Trophoblast cell (in vitro differentiated cells and primary cell): ENCODE results near the gene EFCAB11.
A peak's percentile ranks its signal among the peaks of the same experiment; 100 is the strongest.
"Not testable (repeated sequence)": the region's sequence is repeated elsewhere in the genome, so short reads cannot be mapped to it uniquely, and the experiment has no call there.

Experiments
- DNase-seq, 2 donors: peaks; one replicate each; pipeline ENCODE4 v3.0.0-alpha.2; 2016
- H2AFZ ChIP-seq: 2 replicates; pipeline ENCODE4 v1.6.1; 2013; ENCODE audit warnings: low read length, moderate library complexity, mild to moderate bottlenecking; ENCODE audit not compliant: insufficient read depth, poor library complexity
- H2AK5ac ChIP-seq: 2 replicates; pipeline ENCODE4 v1.6.1; 2013; ENCODE audit warnings: mild to moderate bottlenecking, low read length
- H2BK120ac ChIP-seq: 2 replicates; pipeline ENCODE4 v1.6.1; 2013; ENCODE audit warnings: low read length, mild to moderate bottlenecking, moderate library complexity; ENCODE audit not compliant: insufficient read depth, poor library complexity
- H2BK12ac ChIP-seq: 2 replicates; pipeline ENCODE4 v1.6.1; 2013; ENCODE audit warnings: mild to moderate bottlenecking, low read length, moderate library complexity
- H2BK5ac ChIP-seq: 2 replicates; pipeline ENCODE4 v1.6.1; 2013; ENCODE audit warnings: low read length, low read depth, moderate library complexity, mild to moderate bottlenecking; ENCODE audit not compliant: poor library complexity
- H3K14ac ChIP-seq: 2 replicates; pipeline ENCODE4 v1.6.1; 2013; ENCODE audit warnings: mild to moderate bottlenecking, low read length
- H3K18ac ChIP-seq: 2 replicates; pipeline ENCODE4 v1.6.1; 2013; ENCODE audit warnings: mild to moderate bottlenecking, low read length
- H3K23ac ChIP-seq: 2 replicates; pipeline ENCODE4 v1.6.1; 2013; ENCODE audit warnings: low read length
- H3K27ac ChIP-seq: 2 replicates; pipeline ENCODE4 v1.5.1; 2013; ENCODE audit warnings: low read depth, mild to moderate bottlenecking, inconsistent platforms, low read length, moderate library complexity
- H3K27me3 ChIP-seq: 2 replicates; pipeline ENCODE4 v1.6.1; 2013; ENCODE audit warnings: inconsistent platforms, mild to moderate bottlenecking, low read length, moderate library complexity; ENCODE audit not compliant: insufficient read depth
- H3K36me3 ChIP-seq, 2 experiments: 1 replicate in 1 of 2; 2 replicates in 1 of 2; pipeline ENCODE4 v1.6.1; 2013; ENCODE audit warnings: low read length in 2 of 2, mild to moderate bottlenecking in 2 of 2, moderate library complexity in 1 of 2; ENCODE audit not compliant: insufficient read depth in 2 of 2, control insufficient read depth in 1 of 2
- H3K4ac ChIP-seq: 2 replicates; pipeline ENCODE4 v1.6.1; 2013; ENCODE audit warnings: low read depth, mild to moderate bottlenecking, low read length, moderate library complexity
- H3K4me1 ChIP-seq, 2 experiments: 1 replicate in 1 of 2; 2 replicates in 1 of 2; pipeline ENCODE4 v1.6.1; 2013; ENCODE audit warnings: low read length in 2 of 2, mild to moderate bottlenecking in 2 of 2, moderate library complexity in 1 of 2; ENCODE audit not compliant: insufficient read depth in 2 of 2, control insufficient read depth in 1 of 2
- H3K4me2 ChIP-seq: 2 replicates; pipeline ENCODE4 v1.6.1; 2013; ENCODE audit warnings: inconsistent platforms, mild to moderate bottlenecking, low read length, moderate library complexity
- H3K4me3 ChIP-seq: 2 replicates; pipeline ENCODE4 v1.5.1; 2013; ENCODE audit warnings: mild to moderate bottlenecking, low read depth, low read length, inconsistent platforms
- H3K79me1 ChIP-seq: one replicate; pipeline ENCODE4 v1.6.1; 2013; ENCODE audit warnings: low read length
- H3K79me2 ChIP-seq: 2 replicates; pipeline ENCODE4 v1.6.1; 2013; ENCODE audit warnings: low read length, mild to moderate bottlenecking; ENCODE audit not compliant: control insufficient read depth, insufficient read depth, poor library complexity
- H3K9ac ChIP-seq: 2 replicates; pipeline ENCODE4 v1.6.1; 2013; ENCODE audit warnings: mild to moderate bottlenecking, low read length
- H3K9me3 ChIP-seq: 2 replicates; pipeline ENCODE4 v1.6.1; 2013; ENCODE audit warnings: low read depth, mild to moderate bottlenecking, control low read depth, inconsistent platforms, low read length; ENCODE audit not compliant: insufficient read depth
- H4K12ac ChIP-seq: 2 replicates; pipeline ENCODE4 v1.6.1; 2013; ENCODE audit warnings: low read depth, mild to moderate bottlenecking, low read length, moderate library complexity
- H4K8ac ChIP-seq: 2 replicates; pipeline ENCODE4 v1.6.1; 2013; ENCODE audit warnings: low read depth, mild to moderate bottlenecking, low read length, moderate library complexity
- H4K91ac ChIP-seq: one replicate; pipeline ENCODE4 v1.6.1; 2013; ENCODE audit warnings: low read depth, mild to moderate bottlenecking, low read length, moderate library complexity
- WGBS: extraction: QIAGEN DNeasy Blood & Tissue Kit; methylation state at CpG from one replicate; pipeline ENCODE4 v1.1.7; 2013; ENCODE audit warnings: missing lambda C conversion rate; ENCODE audit not compliant: insufficient read length, insufficient coverage; ENCODE audit errors: extremely low coverage; 5-methylcytosine and 5-hydroxymethylcytosine counted together

The EFCAB11 gene

DNA sequence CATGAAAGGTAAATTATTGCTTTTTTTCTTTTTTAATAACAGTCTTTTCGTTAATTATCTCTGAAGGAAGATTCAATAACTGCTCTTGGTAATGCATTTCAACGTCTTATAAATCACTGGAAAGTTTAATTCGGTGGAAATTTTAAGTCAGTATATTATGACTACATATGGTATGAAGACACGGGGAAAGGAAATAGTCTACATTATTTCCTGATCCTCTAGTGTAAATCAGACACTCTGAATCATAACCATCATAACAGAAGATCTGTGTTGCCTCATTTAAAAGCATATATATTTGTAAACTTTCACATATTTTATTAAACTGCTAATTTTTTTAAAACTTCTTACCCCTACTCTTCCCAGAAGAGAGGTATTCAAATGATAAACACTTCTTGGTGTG, 53.7 kb downstream of the EFCAB11 start:
- Histone ChIP-seq H3K4me2 (no peak overlapping the region), H3K9me3 (no peaks in the 10 kb centered on the region), H3K36me3 (no peaks in the 10 kb centered on the region), H4K12ac (no peak overlapping the region), H4K8ac (no peak overlapping the region), H3K4me3 (no peak overlapping the region), H3K23ac (no peak overlapping the region), H3K27ac (no peak overlapping the region), H2BK5ac (no peak overlapping the region), H2BK120ac (no peak overlapping the region), H3K27me3 (no peaks in the 10 kb centered on the region), H4K91ac (no peak overlapping the region), H3K4me1 (no peaks in the 10 kb centered on the region), H2AK5ac (no peak overlapping the region), H3K79me2 (no peaks in the 10 kb centered on the region), H3K18ac (no peak overlapping the region), H3K4ac (no peak overlapping the region), H2BK12ac (no peak overlapping the region), H3K9ac (no peak overlapping the region), H2AFZ (no peak overlapping the region), H3K14ac (no peak overlapping the region), H3K79me1 (no peaks in the 10 kb centered on the region)
- no CpG with 5 or more reads among the region's 4 CpGs for WGBS
- DNase-seq = peak in 1 of 2 donors; percentile 37

DNA sequence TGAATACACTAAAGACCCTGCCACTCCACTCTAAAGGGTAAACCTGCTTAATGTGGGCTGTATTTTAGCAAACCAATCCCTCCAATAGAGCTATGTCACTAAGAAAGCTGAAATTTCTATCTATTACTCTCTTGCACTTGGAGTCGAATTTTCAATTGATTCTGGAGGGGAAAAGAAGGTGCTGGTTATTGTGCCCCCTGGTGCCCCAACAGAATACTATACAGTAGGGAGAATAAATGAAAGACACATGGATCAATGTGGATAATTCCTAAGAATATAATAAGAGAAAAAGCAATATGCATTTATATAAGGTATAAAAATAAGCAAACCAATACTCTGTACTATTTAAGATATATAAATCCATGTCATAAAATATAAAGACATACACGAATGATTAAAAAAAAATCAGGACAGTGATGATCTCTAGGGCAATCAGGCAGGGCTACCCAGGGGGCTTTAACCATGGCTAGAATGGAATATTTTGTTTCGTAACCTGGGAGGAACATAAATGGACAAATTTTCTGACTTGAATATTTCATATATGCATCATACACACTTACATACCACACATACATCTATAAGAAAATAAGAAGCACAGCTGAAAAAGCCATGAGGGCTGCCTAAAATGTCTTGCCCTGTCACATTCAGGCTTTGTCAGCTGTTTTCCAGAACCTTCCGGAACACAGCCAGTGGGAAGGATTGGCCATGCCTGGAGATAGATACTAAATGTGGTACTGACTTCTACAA, 54.4 kb downstream of the EFCAB11 start:
- H2AK5ac ChIP-seq = no peak overlapping the region
- H3K18ac ChIP-seq = no peak overlapping the region
- no peak overlapping the region for H3K9ac ChIP-seq
- H3K23ac ChIP-seq = no peak overlapping the region
- H3K79me1 ChIP-seq = no peaks in the 10 kb centered on the region
- no peaks in the 10 kb centered on the region for H3K4me1 ChIP-seq
- no peak overlapping the region for H2BK5ac ChIP-seq
- H2BK12ac ChIP-seq = no peak overlapping the region
- no peak overlapping the region for H3K27ac ChIP-seq
- no peak overlapping the region for H3K4me2 ChIP-seq
- no peak overlapping the region for H4K91ac ChIP-seq
- H3K14ac ChIP-seq = no peak overlapping the region
- H4K8ac ChIP-seq = peak overlapping the region; percentile 19
- H2BK120ac ChIP-seq = no peak overlapping the region
- H2AFZ ChIP-seq = no peak overlapping the region
- no peaks in the 10 kb centered on the region for H3K9me3 ChIP-seq
- no peak overlapping the region for H3K4me3 ChIP-seq
- H3K27me3 ChIP-seq = no peaks in the 10 kb centered on the region
- H3K79me2 ChIP-seq = no peaks in the 10 kb centered on the region
- no peak overlapping the region for H4K12ac ChIP-seq
- no peak overlapping the region for H3K4ac ChIP-seq
- DNase-seq = peak; percentile 66 to 83
- no peaks in the 10 kb centered on the region for H3K36me3 ChIP-seq
- WGBS = no CpG with 5 or more reads among the region's 4 CpGs

DNA sequence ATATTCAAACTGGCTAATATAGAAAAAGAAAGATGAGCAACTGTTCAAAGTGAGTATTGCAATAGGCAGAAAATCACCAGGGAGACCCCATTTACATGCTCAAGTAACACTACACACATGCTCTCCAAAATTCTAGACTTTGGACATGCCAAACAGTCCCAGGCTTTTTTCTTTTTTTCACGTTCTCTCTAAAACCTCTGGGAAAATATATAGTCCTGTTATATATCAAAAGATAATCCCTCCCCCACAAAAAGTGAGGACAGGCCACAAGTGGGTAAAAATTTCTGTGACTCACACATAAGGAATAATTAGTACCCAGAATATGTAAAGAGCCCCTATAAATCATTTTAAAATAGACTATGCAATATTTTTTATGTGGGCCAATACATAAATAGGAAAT, 55.2 kb downstream of the EFCAB11 start:
- Histone ChIP-seq H4K91ac (no peak overlapping the region), H4K8ac (no peak overlapping the region), H3K9ac (no peak overlapping the region), H3K18ac (no peak overlapping the region), H2BK5ac (no peak overlapping the region), H2BK12ac (no peak overlapping the region), H2AFZ (no peak overlapping the region), H2BK120ac (no peak overlapping the region), H3K9me3 (no peaks in the 10 kb centered on the region), H3K4me1 (no peaks in the 10 kb centered on the region), H3K4ac (no peak overlapping the region), H3K36me3 (no peaks in the 10 kb centered on the region), H3K27ac (no peak overlapping the region), H4K12ac (no peak overlapping the region), H3K14ac (no peak overlapping the region), H3K4me3 (no peak overlapping the region), H3K4me2 (no peak overlapping the region), H3K79me1 (no peaks in the 10 kb centered on the region), H2AK5ac (no peak overlapping the region), H3K79me2 (no peaks in the 10 kb centered on the region), H3K27me3 (no peaks in the 10 kb centered on the region), H3K23ac (no peak overlapping the region)
- WGBS = no CpG with 5 or more reads among the region's 1 CpG
- DNase-seq = no peak

DNA sequence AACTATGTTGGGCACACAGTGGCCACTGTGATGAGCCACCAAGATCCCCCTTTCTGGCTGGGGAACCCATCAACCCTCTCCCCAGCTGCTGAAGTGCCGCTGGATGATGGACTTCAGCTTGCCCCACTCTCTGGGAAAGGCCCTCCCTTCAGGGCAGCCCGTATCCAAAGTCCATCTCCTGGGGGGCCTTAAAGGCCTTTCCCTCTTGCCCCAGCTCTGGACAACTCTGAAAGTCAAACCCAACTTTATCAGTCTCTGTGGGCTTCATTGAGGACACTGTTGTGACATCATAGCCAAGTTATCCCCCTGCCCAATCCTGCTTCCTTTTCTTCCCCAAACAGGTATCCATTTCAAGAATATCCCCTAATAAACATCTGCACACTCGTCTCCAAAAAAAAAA, 61.1 kb downstream of the EFCAB11 start:
- not testable (repeated sequence) for H3K9ac ChIP-seq, H3K4me3 ChIP-seq, H3K79me1 ChIP-seq, H3K4me1 ChIP-seq, H3K36me3 ChIP-seq, H3K9me3 ChIP-seq, H2AK5ac ChIP-seq, H3K4me2 ChIP-seq, H2BK12ac ChIP-seq, H3K14ac ChIP-seq, DNase-seq, H4K8ac ChIP-seq, H3K27ac ChIP-seq, H2BK120ac ChIP-seq, H3K4ac ChIP-seq, H2BK5ac ChIP-seq, H3K79me2 ChIP-seq, H3K23ac ChIP-seq, H3K18ac ChIP-seq, H2AFZ ChIP-seq, H4K12ac ChIP-seq, H3K27me3 ChIP-seq, H4K91ac ChIP-seq
- no CpG with 5 or more reads among the region's 3 CpGs for WGBS
